Endodermal cell (in vitro differentiated cells): ENCODE results near the gene NR2F6. TPM values are rescaled to one million over a fixed set of nuclear protein-coding genes. Genes with fewer than 3 reads are reported as not detected.

ENCODE experiments used
- DNase-seq: peaks from one replicate; pipeline ENCODE4 v3.0.0-alpha.2; 2017
- H3K27ac ChIP-seq: 2 replicates; pipeline ENCODE4 v1.5.1; 2013; ENCODE audit warnings: mild to moderate bottlenecking, low read depth, low read length, moderate library complexity
- H3K27me3 ChIP-seq: 2 replicates; pipeline ENCODE4 v1.6.1; 2013; ENCODE audit warnings: mild to moderate bottlenecking, low read length, moderate library complexity; ENCODE audit not compliant: insufficient read depth, control insufficient read depth, poor library complexity, severe bottlenecking
- H3K36me3 ChIP-seq: 2 replicates; pipeline ENCODE4 v1.7.0; 2013; ENCODE audit warnings: mild to moderate bottlenecking, low read length, moderate library complexity; ENCODE audit not compliant: control insufficient read depth, insufficient read depth
- H3K4me1 ChIP-seq: one replicate; pipeline ENCODE4 v1.7.0; 2013; ENCODE audit warnings: low read length; ENCODE audit not compliant: control insufficient read depth, insufficient read depth
- H3K4me3 ChIP-seq: 2 replicates; pipeline ENCODE4 v1.5.1; 2013; ENCODE audit warnings: mild to moderate bottlenecking, low read length, moderate library complexity
- H3K9ac ChIP-seq: 2 replicates; pipeline ENCODE4 v1.6.1; 2013; ENCODE audit warnings: mild to moderate bottlenecking, low read length, moderate library complexity; ENCODE audit not compliant: poor library complexity, severe bottlenecking; ENCODE audit errors: extremely low read depth
- H3K9me3 ChIP-seq: 2 replicates; pipeline ENCODE4 v1.6.1; 2013; ENCODE audit warnings: mild to moderate bottlenecking, low read length, moderate library complexity; ENCODE audit not compliant: control insufficient read depth
- H3K27ac Mint-ChIP-seq: 2 replicates; pipeline ENCODE4 v1.8.0; 2020; ENCODE audit warnings: mixed read lengths
- H3K27me3 Mint-ChIP-seq: 2 replicates; pipeline ENCODE4 v1.8.0; 2021; ENCODE audit warnings: mild to moderate bottlenecking, mixed read lengths; ENCODE audit not compliant: insufficient read depth
- H3K36me3 Mint-ChIP-seq: 2 replicates; pipeline ENCODE4 v1.8.0; 2020; ENCODE audit warnings: low read depth, mixed read lengths
- H3K4me1 Mint-ChIP-seq: 2 replicates; pipeline ENCODE4 v1.8.0; 2020; ENCODE audit warnings: mixed read lengths
- H3K4me3 Mint-ChIP-seq: 2 replicates; pipeline ENCODE4 v1.8.0; 2020; ENCODE audit warnings: mild to moderate bottlenecking, moderate library complexity, mixed read lengths
- H3K9me3 Mint-ChIP-seq: 2 replicates; pipeline ENCODE4 v1.8.0; 2020; ENCODE audit warnings: mild to moderate bottlenecking, mixed read lengths
- WGBS, 2 experiments: methylation state at CpG; one replicate each; pipeline versions ENCODE4 v1.1.5 to v1.1.7; 2013; ENCODE audit warnings: missing lambda C conversion rate in 2 of 2, mixed read lengths in 1 of 2; ENCODE audit not compliant: insufficient coverage in 1 of 2, insufficient read length in 1 of 2; 5-methylcytosine and 5-hydroxymethylcytosine counted together
- total RNA-seq, 2 donors: library from RNA; stranded (reverse); fragmentation: NEBNext Ultra II Directional in 1 of 2; extraction: Animal tissue kit (Norgen Biotek cat#: 25700) in 1 of 2; gene quantifications; 2 replicates in 1 of 2; 3 replicates in 1 of 2; pipeline ENCODE4 v1.2.1, GENCODE V29; 2021
- TF ChIP-seq, protein P1 (sequence below): fragments of 200-600 bp; sonication (generic); conservative IDR thresholded peaks from 2 replicates; pipeline ENCODE4 v1.5.0; 2021; ENCODE audit warnings: antibody characterized with exemption, mild to moderate bottlenecking

NR2F6 gene
- total RNA-seq, 2 donors from 2014 or later = 103 to 107 TPM

DNA sequence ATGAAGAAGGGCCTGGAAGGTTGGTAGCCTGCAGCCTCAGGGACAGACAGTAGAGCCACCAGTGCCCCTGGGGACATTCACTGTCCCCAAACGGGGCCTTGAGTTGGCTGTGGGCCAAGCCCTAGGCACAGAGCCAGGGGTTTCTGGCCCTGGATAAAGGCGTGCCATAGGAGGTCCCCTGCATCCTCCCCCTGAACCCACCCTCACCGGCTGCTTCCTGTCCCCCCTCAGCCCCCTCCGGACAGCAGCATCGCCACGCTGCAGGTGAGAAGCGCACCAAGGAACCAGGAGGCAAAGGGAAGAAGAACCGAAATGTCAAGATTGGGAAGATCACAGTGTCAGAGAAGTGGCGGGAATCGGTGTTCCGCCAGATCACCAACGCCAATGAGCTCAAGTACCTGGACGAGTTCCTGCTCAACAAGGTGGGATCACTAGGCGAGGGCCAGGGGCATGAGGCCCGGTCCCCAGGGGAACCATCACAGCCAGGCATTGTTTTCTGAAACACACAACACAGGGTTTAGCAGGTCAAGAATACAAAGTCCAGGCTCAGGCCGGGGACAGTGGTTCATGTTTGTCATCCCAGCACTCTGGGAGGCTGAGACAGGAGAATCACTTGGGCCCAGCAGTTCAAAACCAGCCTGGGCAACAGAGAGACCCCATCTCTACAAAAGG lies 45.2 kb downstream of the NR2F6 start:
- no peak overlapping the region for H3K27ac ChIP-seq
- H3K36me3 Mint-ChIP-seq = peaks cover 81% of the 10 kb centered on the region
- H3K4me1 Mint-ChIP-seq = no peaks in the 10 kb centered on the region
- H3K9me3 ChIP-seq = no peaks in the 10 kb centered on the region
- no peaks in the 10 kb centered on the region for H3K9me3 Mint-ChIP-seq
- TF ChIP-seq, protein P1, sequence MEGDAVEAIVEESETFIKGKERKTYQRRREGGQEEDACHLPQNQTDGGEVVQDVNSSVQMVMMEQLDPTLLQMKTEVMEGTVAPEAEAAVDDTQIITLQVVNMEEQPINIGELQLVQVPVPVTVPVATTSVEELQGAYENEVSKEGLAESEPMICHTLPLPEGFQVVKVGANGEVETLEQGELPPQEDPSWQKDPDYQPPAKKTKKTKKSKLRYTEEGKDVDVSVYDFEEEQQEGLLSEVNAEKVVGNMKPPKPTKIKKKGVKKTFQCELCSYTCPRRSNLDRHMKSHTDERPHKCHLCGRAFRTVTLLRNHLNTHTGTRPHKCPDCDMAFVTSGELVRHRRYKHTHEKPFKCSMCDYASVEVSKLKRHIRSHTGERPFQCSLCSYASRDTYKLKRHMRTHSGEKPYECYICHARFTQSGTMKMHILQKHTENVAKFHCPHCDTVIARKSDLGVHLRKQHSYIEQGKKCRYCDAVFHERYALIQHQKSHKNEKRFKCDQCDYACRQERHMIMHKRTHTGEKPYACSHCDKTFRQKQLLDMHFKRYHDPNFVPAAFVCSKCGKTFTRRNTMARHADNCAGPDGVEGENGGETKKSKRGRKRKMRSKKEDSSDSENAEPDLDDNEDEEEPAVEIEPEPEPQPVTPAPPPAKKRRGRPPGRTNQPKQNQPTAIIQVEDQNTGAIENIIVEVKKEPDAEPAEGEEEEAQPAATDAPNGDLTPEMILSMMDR = no peak
- no peaks in the 10 kb centered on the region for H3K27me3 Mint-ChIP-seq
- no peaks in the 10 kb centered on the region for H3K27me3 ChIP-seq
- H3K4me3 Mint-ChIP-seq = no peak overlapping the region
- DNase-seq = no peak
- peaks cover 54% of the 10 kb centered on the region for H3K36me3 ChIP-seq
- H3K27ac Mint-ChIP-seq = no peak overlapping the region
- WGBS, 2 experiments = 95 to 96% methylated on average over 8 to 16 of the region's 16 CpGs
- H3K9ac ChIP-seq = no peak overlapping the region
- no peak overlapping the region for H3K4me3 ChIP-seq
- no peaks in the 10 kb centered on the region for H3K4me1 ChIP-seq

DNA sequence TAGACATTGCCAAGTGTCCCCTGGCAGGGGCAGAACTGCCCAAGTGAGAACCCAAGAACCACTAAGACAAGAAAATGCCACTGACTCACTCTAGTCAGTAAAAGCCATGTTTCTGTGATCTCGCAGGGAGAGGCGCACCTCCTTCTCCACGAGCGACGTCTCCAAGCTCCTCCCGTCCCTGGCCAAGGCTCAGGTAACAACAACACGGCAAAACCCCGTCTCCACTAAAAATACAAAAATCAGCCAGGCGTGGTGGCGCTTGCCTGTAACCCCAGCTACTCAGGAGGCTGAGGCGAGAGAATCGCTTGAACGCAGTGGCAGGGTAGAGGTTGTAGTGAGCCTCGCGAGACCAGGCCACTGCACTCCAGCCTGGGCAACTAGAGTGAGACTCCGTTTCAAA lies 48.1 kb downstream of the NR2F6 start:
- WGBS, 2 experiments = 93 to 96% methylated on average over 12 to 16 of the region's 16 CpGs
- H3K36me3 Mint-ChIP-seq = peaks cover 72% of the 10 kb centered on the region
- no peak overlapping the region for H3K4me3 Mint-ChIP-seq
- no peaks in the 10 kb centered on the region for H3K4me1 Mint-ChIP-seq
- H3K27ac Mint-ChIP-seq = no peak overlapping the region
- Histone ChIP-seq H3K27ac (no peak overlapping the region), H3K27me3 (no peaks in the 10 kb centered on the region), H3K9me3 (no peaks in the 10 kb centered on the region), H3K36me3 (peaks cover 50% of the 10 kb centered on the region), H3K9ac (no peak overlapping the region), H3K4me1 (no peaks in the 10 kb centered on the region), H3K4me3 (no peak overlapping the region)
- H3K27me3 Mint-ChIP-seq = no peaks in the 10 kb centered on the region
- no peak for DNase-seq
- TF ChIP-seq, protein P1 = no peak
- no peaks in the 10 kb centered on the region for H3K9me3 Mint-ChIP-seq

DNA sequence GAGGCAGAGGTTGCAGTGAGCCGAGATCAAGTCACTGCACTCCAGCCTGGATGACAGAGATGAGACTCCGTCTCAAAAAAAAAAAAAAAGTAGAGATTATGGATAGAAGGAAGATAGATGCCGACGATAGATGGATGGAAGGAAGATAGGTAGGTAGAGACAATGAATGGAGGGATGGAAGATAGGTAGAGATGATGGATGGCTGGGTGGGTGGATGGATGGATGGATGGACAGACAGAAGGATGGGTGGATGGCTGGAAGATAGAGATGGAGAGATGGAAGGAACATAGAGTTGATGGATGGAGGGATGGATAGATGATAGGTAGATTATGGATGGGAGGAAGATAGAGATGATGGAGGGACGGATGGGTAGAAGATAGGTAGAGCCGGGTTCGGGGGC lies 49.1 kb downstream of the NR2F6 start:
- no peak for DNase-seq
- Histone ChIP-seq H3K36me3 (peaks cover 40% of the 10 kb centered on the region), H3K4me1 (no peaks in the 10 kb centered on the region), H3K9me3 (no peaks in the 10 kb centered on the region), H3K9ac (no peak overlapping the region), H3K4me3 (no peak overlapping the region), H3K27me3 (no peaks in the 10 kb centered on the region), H3K27ac (no peak overlapping the region)
- no peaks in the 10 kb centered on the region for H3K9me3 Mint-ChIP-seq
- TF ChIP-seq, protein P1 = no peak
- WGBS, 2 experiments = 93 to 96% methylated on average over 7 of the region's 7 CpGs
- no peaks in the 10 kb centered on the region for H3K27me3 Mint-ChIP-seq
- no peak overlapping the region for H3K4me3 Mint-ChIP-seq
- H3K27ac Mint-ChIP-seq = no peak overlapping the region
- H3K4me1 Mint-ChIP-seq = no peaks in the 10 kb centered on the region
- peaks cover 63% of the 10 kb centered on the region for H3K36me3 Mint-ChIP-seq
